ENCODE results near the gene REXO5.
A peak's percentile ranks its signal among the peaks of the same experiment; 100 is the strongest.
"Not testable (repeated sequence)": the region's sequence is repeated elsewhere in the genome, so short reads cannot be mapped to it uniquely, and the experiment has no call there.

The REXO5 gene

DNA sequence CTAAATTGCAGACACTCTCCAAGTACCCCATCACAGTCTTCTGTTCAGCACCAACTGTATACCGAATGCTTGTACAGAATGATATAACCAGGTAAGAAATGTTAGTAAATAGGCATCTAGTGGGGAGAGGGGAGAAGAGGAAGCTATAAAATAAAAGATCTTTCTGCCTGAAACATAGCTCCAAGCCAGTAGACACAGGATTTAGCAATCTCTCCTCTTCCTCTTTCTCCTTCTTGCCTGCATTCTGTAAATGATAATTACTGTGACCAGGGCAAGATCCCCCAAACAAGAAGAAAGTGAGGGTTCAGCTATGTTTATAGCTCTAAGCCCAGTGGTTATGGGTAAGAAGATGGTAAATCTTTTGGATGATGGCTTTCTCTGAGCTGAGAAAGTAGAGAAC is 24.6 kb upstream of the REXO5 start:
- Mint-ChIP-seq H3K4me1 (no peaks in the 10 kb centered on the region), H3K4me3 (no peak overlapping the region), H3K27ac (no peak overlapping the region), H3K36me3 (no peaks in the 10 kb centered on the region), H3K27me3 (no peaks in the 10 kb centered on the region), H3K9me3 (no peaks in the 10 kb centered on the region)
- ATAC-seq: no peak

DNA sequence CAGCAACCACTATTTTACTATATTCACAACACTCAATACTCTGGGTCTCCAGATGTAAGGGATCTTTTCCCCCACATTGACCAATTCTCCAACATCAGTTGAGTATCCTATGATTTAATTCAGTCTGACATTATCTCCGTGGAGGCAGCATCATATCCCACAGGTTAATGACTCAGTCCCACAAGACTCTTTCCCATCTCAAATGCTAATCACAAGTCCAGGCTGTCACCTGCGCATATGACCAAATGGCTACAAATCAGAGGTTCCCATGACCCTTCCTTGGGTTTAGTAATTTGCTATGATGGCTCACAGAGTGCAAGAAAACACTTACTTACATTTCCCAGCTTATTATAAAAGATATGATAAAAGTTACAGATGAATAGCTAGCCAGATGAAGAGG is 23.9 kb upstream of the REXO5 start:
- Mint-ChIP-seq H3K4me3 (no peak overlapping the region), H3K4me1 (no peaks in the 10 kb centered on the region), H3K27ac (no peak overlapping the region), H3K36me3 (no peaks in the 10 kb centered on the region), H3K9me3 (no peaks in the 10 kb centered on the region), H3K27me3 (no peaks in the 10 kb centered on the region)
- ATAC-seq: no peak

DNA sequence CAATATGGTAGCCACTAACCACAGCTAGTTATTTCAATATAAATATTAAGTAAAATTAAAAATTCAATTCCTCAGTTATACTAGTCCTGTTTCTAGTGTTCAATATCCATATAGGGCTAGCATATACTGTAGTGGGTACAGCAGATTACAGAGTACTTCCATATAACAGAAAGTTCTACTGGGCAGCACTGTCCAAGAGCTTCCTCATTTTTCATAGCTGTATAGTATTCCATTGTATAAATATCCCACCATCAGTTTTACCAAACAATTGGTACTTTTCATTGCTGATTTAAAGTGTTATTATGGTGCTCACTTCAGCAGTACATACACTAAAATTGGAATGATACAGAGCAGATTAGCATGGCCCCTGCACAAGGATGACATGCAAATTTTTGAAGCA is 22.1 kb upstream of the REXO5 start:
- Mint-ChIP-seq H3K27ac (no peak overlapping the region), H3K4me3 (no peak overlapping the region), H3K9me3 (no peaks in the 10 kb centered on the region), H3K27me3 (no peaks in the 10 kb centered on the region), H3K36me3 (no peaks in the 10 kb centered on the region), H3K4me1 (no peaks in the 10 kb centered on the region)
- ATAC-seq: no peak

DNA sequence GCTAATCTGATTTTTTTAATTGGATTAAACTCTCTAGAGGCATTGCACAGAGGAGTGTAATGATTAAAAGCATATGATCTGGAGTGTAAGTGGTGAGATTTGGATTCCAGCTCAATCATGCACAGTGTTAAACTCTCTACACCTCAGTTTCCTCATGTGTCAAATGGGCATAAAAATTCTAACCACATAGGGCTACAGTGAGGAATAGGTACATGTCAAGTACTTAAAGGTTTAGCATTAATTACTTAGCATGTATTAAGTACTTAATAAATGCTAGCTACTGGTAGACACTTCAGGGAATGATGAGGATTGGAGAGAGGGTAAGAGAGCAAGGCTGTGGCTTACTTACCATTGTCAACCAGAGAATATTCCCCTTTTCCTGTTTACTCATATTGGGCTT is 17.2 kb upstream of the REXO5 start:
- H3K4me3 Mint-ChIP-seq: no peak overlapping the region
- H3K4me1 Mint-ChIP-seq: no peaks in the 10 kb centered on the region
- no peaks in the 10 kb centered on the region for H3K9me3 Mint-ChIP-seq
- no peak for ATAC-seq
- H3K27me3 Mint-ChIP-seq: no peaks in the 10 kb centered on the region
- no peaks in the 10 kb centered on the region for H3K36me3 Mint-ChIP-seq
- H3K27ac Mint-ChIP-seq: no peak overlapping the region

DNA sequence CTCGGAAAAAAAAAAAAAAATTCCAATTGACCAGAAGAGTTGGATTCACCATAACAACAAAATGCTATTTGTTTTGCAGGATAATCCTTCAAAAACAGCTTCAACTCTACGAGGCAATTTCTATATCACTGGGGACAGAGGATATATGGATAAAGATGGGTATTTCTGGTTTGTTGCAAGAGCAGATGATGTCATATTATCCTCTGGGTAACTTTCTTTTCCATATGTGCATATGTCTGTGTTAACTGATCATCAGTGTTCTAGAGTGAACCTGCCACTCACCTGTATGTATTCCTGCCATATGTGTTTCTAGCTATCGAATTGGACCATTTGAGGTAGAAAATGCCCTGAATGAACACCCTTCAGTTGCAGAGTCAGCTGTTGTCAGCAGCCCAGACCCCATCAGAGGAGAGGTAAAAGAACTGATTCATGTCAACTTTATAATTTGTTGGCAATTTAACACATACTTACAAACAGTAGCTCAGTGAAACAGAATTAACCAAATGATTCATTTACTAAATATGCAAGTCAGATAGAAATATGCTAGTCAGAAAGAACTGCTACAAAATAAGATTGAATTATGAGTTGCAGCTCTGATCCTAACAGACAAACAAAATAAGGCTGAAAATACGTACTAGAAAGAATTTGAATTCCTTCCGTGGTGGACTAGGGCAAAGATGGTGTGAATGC is 14.3 kb upstream of the REXO5 start:
- Mint-ChIP-seq H3K27ac (no peak overlapping the region), H3K4me1 (no peaks in the 10 kb centered on the region), H3K36me3 (no peaks in the 10 kb centered on the region), H3K9me3 (no peaks in the 10 kb centered on the region), H3K27me3 (no peaks in the 10 kb centered on the region), H3K4me3 (no peak overlapping the region)
- no peak for ATAC-seq

DNA sequence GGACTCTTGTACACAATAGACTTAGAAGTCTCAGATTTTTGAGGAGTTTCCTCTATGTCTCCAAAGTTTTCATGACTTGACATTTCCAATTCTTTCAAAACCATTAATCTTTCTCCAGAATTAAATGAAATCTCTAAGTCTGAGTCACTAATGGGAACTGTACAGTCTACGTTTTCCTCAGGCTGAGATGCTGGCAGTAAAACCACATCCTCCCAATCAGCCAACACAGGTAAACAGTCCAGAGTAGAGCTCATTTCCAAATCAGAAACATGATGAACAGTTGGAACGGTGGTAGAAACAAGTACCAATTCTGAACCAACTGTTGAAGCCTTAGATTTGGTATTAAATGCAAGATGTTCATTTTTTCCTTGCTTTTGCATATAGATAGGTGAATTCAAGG is 8.0 kb upstream of the REXO5 start:
- Mint-ChIP-seq H3K36me3 (no peaks in the 10 kb centered on the region), H3K27me3 (no peaks in the 10 kb centered on the region), H3K4me3 (no peak overlapping the region), H3K9me3 (no peaks in the 10 kb centered on the region), H3K27ac (no peak overlapping the region), H3K4me1 (no peaks in the 10 kb centered on the region)
- no peak for ATAC-seq

DNA sequence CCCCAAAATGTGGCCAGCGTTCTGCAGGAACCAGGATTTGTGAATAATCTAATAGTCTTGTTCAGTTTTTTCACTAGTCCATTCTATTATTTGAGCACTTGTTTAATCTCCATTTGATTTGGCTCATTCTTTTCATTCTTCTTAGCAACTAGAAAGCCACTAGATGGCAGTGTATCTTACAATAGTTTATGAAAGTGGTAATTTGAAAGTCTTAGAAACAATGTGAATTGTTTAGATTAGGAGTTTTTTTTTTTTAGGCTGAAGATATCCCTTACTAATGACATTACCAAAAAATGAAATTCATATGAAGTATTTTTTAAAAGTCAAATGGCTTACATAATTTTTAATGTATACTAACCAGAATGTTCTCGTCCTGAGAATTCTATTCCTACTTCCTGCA is 6.7 kb upstream of the REXO5 start:
- no peak overlapping the region for H3K27ac Mint-ChIP-seq
- no peaks in the 10 kb centered on the region for H3K27me3 Mint-ChIP-seq

DNA sequence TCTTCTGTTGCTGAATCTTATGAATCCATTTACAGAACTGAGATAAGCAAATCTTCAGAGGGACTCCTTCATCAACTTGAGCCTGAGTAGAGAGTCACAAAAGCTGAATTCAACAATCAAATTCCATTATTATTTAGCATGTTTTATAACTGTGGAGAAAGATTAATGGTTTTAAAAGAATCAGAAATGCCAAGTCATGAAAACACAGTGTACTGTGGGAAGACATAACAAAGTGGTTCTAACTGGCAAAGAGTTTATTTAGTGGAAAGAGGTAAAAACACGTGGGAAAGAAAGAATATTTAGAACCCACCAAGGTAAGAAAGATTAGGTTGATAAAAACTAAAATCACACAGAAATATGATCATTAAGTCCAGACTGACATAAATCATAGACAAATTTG is 5.0 kb upstream of the REXO5 start:
- no peaks in the 10 kb centered on the region for H3K36me3 Mint-ChIP-seq
- no peak for ATAC-seq
- H3K4me3 Mint-ChIP-seq: no peak overlapping the region
- H3K27me3 Mint-ChIP-seq: no peaks in the 10 kb centered on the region
- H3K4me1 Mint-ChIP-seq: peaks cover 9% of the 10 kb centered on the region
- H3K9me3 Mint-ChIP-seq: no peaks in the 10 kb centered on the region
- no peak overlapping the region for H3K27ac Mint-ChIP-seq

More for the DNA sequence above, 6.7 kb upstream of the REXO5 start:
- no peaks in the 10 kb centered on the region for H3K36me3 Mint-ChIP-seq
- H3K4me3 Mint-ChIP-seq: no peak overlapping the region
- H3K4me1 Mint-ChIP-seq: no peaks in the 10 kb centered on the region
- H3K9me3 Mint-ChIP-seq: no peaks in the 10 kb centered on the region
- ATAC-seq: no peak

DNA sequence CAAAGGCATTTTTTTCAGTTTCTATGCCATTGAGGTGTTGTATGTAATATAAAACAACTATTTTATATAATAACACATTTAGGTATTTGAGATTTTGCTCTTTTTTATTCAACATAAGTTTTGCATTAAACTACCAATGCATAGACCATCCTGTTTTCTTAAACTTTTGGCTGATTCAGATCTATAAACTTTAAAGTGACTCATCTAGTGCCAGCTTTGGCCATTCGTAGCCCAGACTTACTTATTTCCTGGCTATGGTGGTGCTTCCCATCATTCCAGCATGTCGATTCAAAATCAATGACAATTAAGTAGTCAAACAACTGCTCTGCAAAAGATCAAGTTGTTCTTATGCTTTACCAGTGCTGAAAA is 3.2 kb upstream of the REXO5 start:
- no peak for ATAC-seq
- Mint-ChIP-seq H3K4me3 (no peak overlapping the region), H3K27ac (no peak overlapping the region), H3K36me3 (no peaks in the 10 kb centered on the region), H3K27me3 (no peaks in the 10 kb centered on the region), H3K9me3 (no peaks in the 10 kb centered on the region), H3K4me1 (peaks cover 27% of the 10 kb centered on the region)

DNA sequence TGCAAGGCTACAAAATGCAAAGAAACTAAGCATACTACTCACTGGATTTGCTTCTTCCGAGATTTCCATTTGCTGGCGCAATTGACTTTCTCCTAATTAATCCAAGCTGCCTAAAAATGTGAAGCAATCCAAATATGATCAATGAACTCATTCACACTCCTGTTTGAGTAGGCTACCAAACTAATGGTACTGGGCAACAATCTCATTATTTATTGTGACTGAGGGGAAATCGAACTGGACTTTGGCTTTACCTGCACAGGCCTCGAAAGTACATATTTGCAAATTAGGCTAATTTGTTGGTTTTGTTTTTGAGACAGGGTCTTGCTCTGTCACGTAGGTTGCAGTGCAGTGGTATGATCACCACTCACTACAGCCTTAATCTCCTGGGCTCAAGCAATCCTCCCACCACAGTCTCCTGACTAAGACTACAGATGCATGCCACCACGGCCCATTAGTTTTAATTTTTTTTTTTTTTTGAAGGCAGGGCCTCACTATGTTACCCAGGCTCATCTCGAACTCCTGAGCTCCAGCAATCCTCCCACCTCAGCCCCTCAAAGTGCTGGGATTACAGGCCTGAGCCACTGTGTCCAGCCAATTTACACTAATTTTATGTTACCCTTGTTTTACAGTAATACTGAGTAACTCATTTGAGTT is 2.6 kb upstream of the REXO5 start:
- Mint-ChIP-seq H3K4me3 (no peak overlapping the region), H3K36me3 (no peaks in the 10 kb centered on the region), H3K4me1 (peaks cover 27% of the 10 kb centered on the region), H3K27me3 (no peaks in the 10 kb centered on the region), H3K9me3 (no peaks in the 10 kb centered on the region), H3K27ac (no peak overlapping the region)
- no peak for ATAC-seq

DNA sequence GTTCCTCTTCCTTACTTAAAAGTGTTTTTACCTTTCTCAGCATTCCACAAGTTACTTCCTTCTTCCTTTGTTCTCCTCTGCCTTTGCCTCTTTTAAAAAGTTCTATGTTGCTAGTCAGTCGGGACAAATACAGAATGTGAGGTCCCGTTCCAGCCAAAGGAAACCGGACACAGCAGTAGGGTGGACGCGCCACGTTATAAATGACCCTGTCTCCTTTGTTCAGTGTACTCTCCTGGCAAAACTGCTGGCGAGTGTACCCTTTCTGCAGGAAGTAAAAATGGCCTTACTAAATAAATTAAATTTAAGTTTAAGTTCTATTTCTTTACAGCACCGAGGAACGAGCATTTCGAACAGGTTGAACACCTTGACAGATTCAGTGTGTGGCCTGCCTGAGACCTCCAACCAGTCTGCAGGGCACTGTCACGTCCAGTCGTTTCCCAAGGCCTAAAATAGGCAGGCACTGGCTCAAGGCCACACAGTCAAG is 601 bp upstream of the REXO5 start:
- Mint-ChIP-seq H3K27ac (peak overlapping the region; percentile 89), H3K4me1 (peaks cover 27% of the 10 kb centered on the region), H3K4me3 (peak overlapping the region; percentile 93)
- not testable (repeated sequence) for H3K36me3 Mint-ChIP-seq, ATAC-seq, H3K27me3 Mint-ChIP-seq, H3K9me3 Mint-ChIP-seq

DNA sequence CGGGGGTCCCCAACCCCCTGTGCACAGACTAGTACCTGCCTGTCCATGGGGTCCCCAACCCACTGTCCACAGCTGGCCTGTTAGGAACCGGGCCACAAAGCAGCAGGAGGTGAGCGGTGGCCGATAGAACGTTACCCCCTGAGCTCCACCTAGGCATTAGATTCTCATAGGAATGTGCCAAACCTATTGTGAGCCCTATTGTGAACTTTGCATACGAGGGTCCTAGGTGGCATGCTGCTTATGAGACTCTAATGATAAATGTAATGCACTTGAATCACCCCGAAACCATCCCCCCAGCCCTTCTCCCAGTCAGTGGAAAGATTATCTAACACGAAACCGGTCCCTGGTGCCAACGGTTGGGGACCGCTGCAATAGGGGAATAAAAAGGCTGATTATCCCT is 1.5 kb downstream of the REXO5 start:
- no peak for ATAC-seq
- Mint-ChIP-seq H3K36me3 (no peaks in the 10 kb centered on the region), H3K9me3 (no peaks in the 10 kb centered on the region), H3K27ac (peak overlapping the region; percentile 89), H3K4me3 (peak overlapping the region; percentile 68), H3K27me3 (no peaks in the 10 kb centered on the region), H3K4me1 (peaks cover 27% of the 10 kb centered on the region)

DNA sequence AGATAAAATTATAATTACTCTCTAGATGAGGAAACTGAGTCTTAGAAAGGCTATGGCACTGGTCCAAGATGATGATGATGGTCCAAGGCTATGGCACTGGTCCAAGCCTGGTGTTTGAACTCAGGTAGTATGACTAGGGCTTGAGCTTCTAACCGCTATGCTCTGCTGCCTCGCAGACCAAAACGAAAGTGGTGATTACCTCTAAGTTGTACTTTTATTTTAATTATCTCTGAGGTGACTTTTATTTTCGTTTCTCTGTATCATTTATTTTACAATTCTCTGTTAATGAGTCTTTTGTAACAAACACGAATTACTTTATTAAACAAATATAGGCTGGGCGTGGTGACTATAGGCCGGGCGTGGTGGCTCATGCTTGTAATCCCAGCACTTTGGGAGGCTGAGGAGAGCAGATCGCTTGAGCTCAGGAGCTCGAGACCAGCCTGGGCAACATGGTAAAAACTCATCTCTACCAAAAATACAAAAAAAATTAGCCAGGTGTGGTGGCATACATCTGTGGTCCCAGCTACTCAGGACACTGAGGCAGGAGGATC is 5.6 kb downstream of the REXO5 start:
- Mint-ChIP-seq H3K4me3 (no peak overlapping the region), H3K36me3 (no peaks in the 10 kb centered on the region), H3K9me3 (no peaks in the 10 kb centered on the region), H3K4me1 (peaks cover 11% of the 10 kb centered on the region), H3K27ac (no peak overlapping the region), H3K27me3 (no peaks in the 10 kb centered on the region)
- no peak for ATAC-seq

DNA sequence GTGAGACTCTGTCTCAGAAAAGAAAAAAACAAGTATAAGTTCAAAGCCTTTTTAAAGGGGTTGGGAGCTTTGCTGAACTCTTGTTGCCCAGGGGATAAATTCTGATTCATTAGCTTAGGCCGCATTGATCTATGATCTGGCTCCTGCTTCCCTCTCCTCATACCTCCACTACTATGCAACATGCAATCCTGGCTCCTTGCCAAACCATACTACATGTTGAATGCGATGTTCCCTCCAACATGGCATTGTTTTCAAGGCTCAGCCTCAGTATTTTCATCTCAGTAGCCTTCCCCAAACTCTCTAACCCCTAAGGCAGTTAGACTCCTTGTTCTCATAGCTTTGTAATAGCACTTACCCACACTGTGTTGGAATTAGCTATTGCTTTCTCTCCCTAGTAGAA is 6.2 kb downstream of the REXO5 start:
- no peak overlapping the region for H3K4me3 Mint-ChIP-seq
- H3K4me1 Mint-ChIP-seq: peaks cover 5% of the 10 kb centered on the region
- no peak overlapping the region for H3K27ac Mint-ChIP-seq
- no peaks in the 10 kb centered on the region for H3K9me3 Mint-ChIP-seq
- no peaks in the 10 kb centered on the region for H3K27me3 Mint-ChIP-seq
- no peaks in the 10 kb centered on the region for H3K36me3 Mint-ChIP-seq
- no peak for ATAC-seq

DNA sequence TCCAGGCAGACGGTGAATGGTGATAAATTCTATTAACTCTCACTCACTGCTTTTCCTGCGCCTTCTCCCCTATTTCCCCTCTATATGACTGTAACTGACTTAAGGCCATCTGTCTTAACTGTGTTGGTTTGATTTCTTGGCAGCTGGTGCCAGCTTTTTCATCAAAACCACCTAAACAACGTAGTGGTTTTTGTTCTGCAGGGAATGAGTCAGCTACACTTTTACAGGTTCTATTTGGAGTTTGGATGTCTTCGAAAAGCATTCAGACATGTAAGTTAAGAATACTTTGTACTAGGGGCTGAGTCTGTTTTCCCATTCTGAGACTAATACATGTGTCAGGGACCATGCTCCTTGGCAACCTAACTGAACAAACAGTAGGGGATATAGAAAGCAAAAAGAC is 8.5 kb downstream of the REXO5 start:
- Mint-ChIP-seq H3K27me3 (no peaks in the 10 kb centered on the region), H3K9me3 (no peaks in the 10 kb centered on the region), H3K4me1 (no peaks in the 10 kb centered on the region), H3K36me3 (no peaks in the 10 kb centered on the region), H3K4me3 (no peak overlapping the region), H3K27ac (no peak overlapping the region)
- ATAC-seq: no peak

DNA sequence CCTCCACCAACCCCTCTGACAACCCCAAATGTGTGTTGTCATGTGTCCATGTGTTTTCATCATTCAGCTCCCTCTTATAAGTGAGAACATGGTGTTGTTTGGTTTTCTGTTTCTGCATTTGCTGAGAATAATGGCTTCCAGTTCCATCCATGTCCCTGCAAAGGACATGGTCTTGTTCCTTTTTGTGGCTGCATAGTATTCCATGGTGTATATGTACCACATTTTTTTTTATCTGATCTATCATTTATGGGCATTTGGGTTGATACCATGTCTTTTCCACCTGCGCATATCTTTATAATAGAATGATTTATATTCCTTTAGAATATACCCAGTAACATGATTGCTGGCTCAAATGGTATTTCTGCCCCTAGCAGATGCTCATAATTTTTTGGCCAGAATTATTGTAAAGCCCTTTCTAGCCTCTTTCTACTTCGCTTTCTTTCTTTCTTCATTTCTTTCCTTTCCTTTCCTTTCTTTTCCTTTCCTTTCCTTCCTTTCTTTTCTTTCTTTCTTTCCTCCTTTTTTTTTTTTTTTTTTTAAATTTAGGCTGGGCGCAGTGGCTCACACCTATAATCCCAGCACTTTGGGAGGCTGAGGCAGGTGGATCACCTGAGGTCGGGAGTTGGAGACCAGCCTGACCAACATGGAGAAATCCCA is 12.7 kb downstream of the REXO5 start:
- Mint-ChIP-seq H3K27ac (no peak overlapping the region), H3K27me3 (no peaks in the 10 kb centered on the region), H3K36me3 (no peaks in the 10 kb centered on the region), H3K9me3 (no peaks in the 10 kb centered on the region), H3K4me1 (no peaks in the 10 kb centered on the region), H3K4me3 (no peak overlapping the region)
- no peak for ATAC-seq
